K562 (cell line): ENCODE data around the gene OR5K2. TPM values are rescaled to one million over a fixed set of nuclear protein-coding genes. Genes with fewer than 3 reads are reported as not detected.
A peak's percentile ranks its signal among the peaks of the same experiment; 100 is the strongest.

ENCODE experiments used
- DIDO1 ChIP-seq: fragments of 450-650 bp; IDR thresholded peaks from 2 replicates; pipeline ENCODE4 v1.6.1; 2016; ENCODE audit warnings: low read depth, missing biosample characterization, missing genetic modification characterization
- FOSL1 ChIP-seq: fragments of 200-800 bp; sonication (Bioruptor generic); conservative IDR thresholded peaks from 2 replicates; pipeline ENCODE4 v1.6.1; 2016; ENCODE audit warnings: missing genetic modification characterization, missing compliant biosample characterization
- POLR2B ChIP-seq: fragments of 450-650 bp; IDR thresholded peaks from 2 replicates; pipeline ENCODE4 v1.6.1; 2018; ENCODE audit warnings: low read depth; ENCODE audit not compliant: partially characterized antibody
- PRDM10 ChIP-seq: fragments of 450-650 bp; IDR thresholded peaks from 2 replicates; pipeline ENCODE4 v1.6.1; 2018; ENCODE audit not compliant: partially characterized antibody
- RB1 ChIP-seq: fragments of 450-650 bp; IDR thresholded peaks from 2 replicates; pipeline ENCODE4 v1.6.1; 2017; ENCODE audit warnings: low read depth, mild to moderate bottlenecking
- RBBP5 ChIP-seq: fragments of 200-600 bp; sonication (generic); IDR thresholded peaks from 2 replicates; pipeline ENCODE4 v1.6.1; 2012; ENCODE audit warnings: borderline replicate concordance, mild to moderate bottlenecking, low read length, control low read depth, inconsistent platforms; ENCODE audit not compliant: insufficient read depth, poor library complexity, severe bottlenecking
- SMAD1 ChIP-seq: fragments of 150-350 bp; IDR thresholded peaks from 2 replicates; pipeline ENCODE4 v1.6.1; 2014; ENCODE audit warnings: low read length, low read depth; ENCODE audit not compliant: partially characterized antibody
- SPI1 ChIP-seq: IDR thresholded peaks from 2 replicates; pipeline ENCODE4 v1.6.1; 2011; ENCODE audit warnings: low read depth, low read length, control low read depth, borderline replicate concordance
- SRSF7 ChIP-seq: fragments of 200-400 bp; formaldehyde crosslinking; optimal IDR thresholded peaks from 2 replicates; pipeline ENCODE3; 2017; ENCODE audit warnings: mild to moderate bottlenecking, low read depth, low read length
- TFAP4 ChIP-seq: sonication (generic); formaldehyde crosslinking; IDR thresholded peaks from 2 replicates; pipeline ENCODE4 v1.8.0; 2022; ENCODE audit warnings: missing genetic modification reagents, mild to moderate bottlenecking, moderate library complexity, borderline replicate concordance
- ZBTB11 ChIP-seq, 3 experiments: fragments of 200-800 bp in 1 of 3; fragments of 250-450 bp in 1 of 3; fragments of 450-650 bp in 1 of 3; sonication (Bioruptor Pico) in 1 of 3; sonication (Bioruptor generic) in 1 of 3; formaldehyde crosslinking in 1 of 3; IDR thresholded peaks; 2 replicates each; pipeline versions ENCODE4 v1.6.1 to v1.8.0; 2016 to 2022; ENCODE audit warnings: mild to moderate bottlenecking in 2 of 3, missing genetic modification characterization in 2 of 3, missing compliant biosample characterization in 1 of 3, moderate library complexity in 1 of 3
- ZMIZ1 ChIP-seq, 2 experiments: fragments of 150-350 bp in 1 of 2; IDR thresholded peaks; 2 replicates each; pipeline ENCODE4 v1.6.1; 2012 to 2016; ENCODE audit warnings: low read depth in 2 of 2, low read length in 2 of 2, mild to moderate bottlenecking in 1 of 2, moderate library complexity in 1 of 2
- ZNF217 ChIP-seq: sonication (generic); formaldehyde crosslinking; IDR thresholded peaks from 2 replicates; pipeline ENCODE4 v1.8.0; 2022; ENCODE audit warnings: mild to moderate bottlenecking, missing genetic modification reagents
- polyA plus RNA-seq, 8 experiments: library from polyadenylated mRNA; depleted of rRNA in 4 of 8; stranded (reverse) in 5 of 8; unstranded in 3 of 8; fragments of >200 nt; fragmentation: Nextera tagmentation in 2 of 8; fragmentation: Illumina TruSeq in 1 of 8; extraction: Ambion mirVana in 2 of 8; extraction: Trizol in 1 of 8; gene quantifications; 2 replicates each; pipeline versions ENCODE4 v1.2.1 to v1.2.3, GENCODE V29; 2011 to 2014; ENCODE audit warnings: inconsistent platforms in 1 of 8, missing spikeins in 1 of 8
- total RNA-seq, 7 experiments: library from RNA; depleted of rRNA in 6 of 7; stranded (reverse); fragments of >200 nt in 6 of 7; fragmentation: Illumina TruSeq in 2 of 7; extraction: Trizol in 2 of 7; gene quantifications; 2 replicates each; pipeline versions ENCODE4 v1.2.1 to v1.2.3, GENCODE V29; 2011 to 2021; ENCODE audit warnings: low replicate concordance in 1 of 7

OR5K2 gene
- total and polyA plus RNA-seq, 9 of the 15 experiments (the other 6 are each of a cell fraction or from before 2014, with no cell fraction given), result not detected

GRCh38 chr3:98522544-98523281, 25.2 kb downstream of the OR5K2 start, which contains the start of gene CLDND1 (continued):
- TF ChIP-seq ZMIZ1 (IDR thresholded peaks at IDR 0.05; ENCODE audit: low read depth in 2 of 2, low read length in 2 of 2) (0 out of 4 replicates have a peak, but pooled peaks of 1 of the 2 experiments have one; percentile 18), POLR2B (peak; percentile 74), SPI1 (peak; percentile 45), RB1 (peak; percentile 35; the same call in 1 of the 2 replicates), SMAD1 (no peak), ZBTB11 (CRISPR knock-in tag; IDR thresholded peaks at IDR 0.05) (peak in 1 of 3 experiments; percentile 34; a peak in 1 of 6 replicates), DIDO1 (no peak), FOSL1 (tag) (0 out of 2 replicates have a peak, but pooled peaks have one; percentile 35), PRDM10 (peak; percentile 88), SRSF7 (no peak), ZNF217 (CRISPR knock-in tag) (no peak), TFAP4 (CRISPR knock-in tag) (peak; percentile 46; the same call in 1 of the 2 replicates), RBBP5 (peak; percentile 75)
